Measurements from ENCODE around the gene TMEM236. TPM values are rescaled to one million over a fixed set of nuclear protein-coding genes. Genes with fewer than 3 reads are reported as not detected.

The TMEM236 gene
- total RNA-seq, 3 donors from 2014 or later: 0.03 to 0.11 (median 0.05) TPM

DNA sequence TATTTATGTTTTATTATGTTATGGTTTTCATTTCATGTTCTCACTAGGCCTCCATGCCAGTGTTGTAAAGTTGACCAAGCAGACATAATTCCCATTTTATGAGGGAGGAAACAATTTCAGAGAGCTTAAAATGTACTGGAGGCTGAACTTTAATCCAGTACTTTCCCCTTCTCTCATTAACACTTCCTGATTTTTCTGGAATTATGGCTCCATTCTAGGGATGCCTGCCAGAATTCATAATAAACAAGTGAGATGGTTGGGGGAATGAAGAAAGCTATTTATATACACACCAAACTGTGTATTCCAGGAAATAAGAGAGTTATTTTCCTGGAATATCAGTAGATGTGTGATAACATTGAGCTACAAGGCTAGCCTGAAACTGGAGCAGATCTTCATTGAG lies 6.9 kb downstream of the TMEM236 start:
- H3K9me3 Mint-ChIP-seq: no peaks in the 10 kb centered on the region
- no peak overlapping the region for H3K4me3 Mint-ChIP-seq
- ATAC-seq (no peak), DNase-seq (no peak)
- peaks cover 5% of the 10 kb centered on the region for H3K4me1 Mint-ChIP-seq (ENCODE audit: low read depth)
- no peaks in the 10 kb centered on the region for H3K36me3 Mint-ChIP-seq (ENCODE audit: insufficient read depth)
- no peaks in the 10 kb centered on the region for H3K27me3 Mint-ChIP-seq (ENCODE audit: low read depth)

- H3K27me3 Mint-ChIP-seq (ENCODE audit: low read depth): peaks cover 5% of the 10 kb centered on the region
- H3K4me3 Mint-ChIP-seq: no peak overlapping the region
- H3K9me3 Mint-ChIP-seq: peaks cover 6% of the 10 kb centered on the region
- DNase-seq (no peak), ATAC-seq (no peak)
- no peaks in the 10 kb centered on the region for H3K4me1 Mint-ChIP-seq (ENCODE audit: low read depth)
- no peaks in the 10 kb centered on the region for H3K36me3 Mint-ChIP-seq (ENCODE audit: insufficient read depth)
Measured at GRCh38 chr10:17764142-17764541, 12.1 kb downstream of the TMEM236 start.

DNA sequence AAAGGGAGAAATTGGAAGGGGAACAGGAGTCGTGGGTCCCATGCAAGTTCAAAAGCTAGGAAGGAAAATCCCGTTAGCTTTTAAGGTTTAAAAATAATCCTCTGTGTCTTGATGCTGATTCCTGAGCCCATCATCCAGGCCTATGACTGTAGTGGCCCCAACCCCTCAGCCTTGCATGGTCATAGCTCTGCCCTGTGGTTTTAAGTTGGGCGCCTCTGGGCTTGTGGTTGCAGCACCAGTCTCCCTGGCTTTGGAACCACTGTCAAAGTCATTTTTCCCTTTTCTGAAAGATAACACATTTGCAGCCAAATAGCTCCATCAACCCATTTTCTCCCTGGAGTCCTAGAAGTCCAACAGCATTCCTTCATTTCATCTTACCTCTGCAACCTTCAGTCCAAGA lies 13.6 kb downstream of the TMEM236 start:
- Mint-ChIP-seq H3K4me1 (ENCODE audit: low read depth) (no peaks in the 10 kb centered on the region), H3K27me3 (ENCODE audit: low read depth) (peaks cover 5% of the 10 kb centered on the region), H3K9me3 (peaks cover 6% of the 10 kb centered on the region), H3K36me3 (ENCODE audit: insufficient read depth) (no peaks in the 10 kb centered on the region), H3K4me3 (no peak overlapping the region)
- DNase-seq (no peak), ATAC-seq (no peak)

DNA sequence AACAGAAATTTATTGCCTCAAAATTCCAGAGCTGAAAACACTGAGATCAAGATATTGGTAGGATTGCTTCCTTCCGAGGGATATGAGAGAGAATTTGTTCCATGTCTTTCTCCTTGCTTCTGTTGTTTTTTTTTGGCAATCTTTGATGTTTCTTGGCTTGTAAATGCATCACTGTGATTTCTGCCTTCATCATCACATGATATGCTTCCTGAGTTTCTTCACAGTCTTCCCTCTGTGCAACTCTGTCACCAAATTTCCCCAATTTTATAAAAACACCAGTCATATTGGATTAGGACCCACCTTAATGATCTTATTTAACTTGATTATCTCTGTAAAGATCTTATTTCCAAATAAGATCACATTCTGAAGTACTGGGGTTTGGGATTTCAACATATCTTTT lies 14.7 kb downstream of the TMEM236 start:
- no peak for DNase-seq
- H3K4me1 Mint-ChIP-seq (ENCODE audit: low read depth): no peaks in the 10 kb centered on the region
- H3K9me3 Mint-ChIP-seq: peaks cover 6% of the 10 kb centered on the region
- H3K27me3 Mint-ChIP-seq (ENCODE audit: low read depth): peaks cover 5% of the 10 kb centered on the region
- H3K36me3 Mint-ChIP-seq (ENCODE audit: insufficient read depth): no peaks in the 10 kb centered on the region
- ATAC-seq: no peak
- H3K4me3 Mint-ChIP-seq: no peak overlapping the region

- Mint-ChIP-seq H3K27me3 (ENCODE audit: low read depth) (peaks cover 5% of the 10 kb centered on the region), H3K4me3 (no peak overlapping the region), H3K9me3 (peaks cover 6% of the 10 kb centered on the region), H3K4me1 (ENCODE audit: low read depth) (no peaks in the 10 kb centered on the region), H3K36me3 (ENCODE audit: insufficient read depth) (no peaks in the 10 kb centered on the region)
- DNase-seq: no peak
- ATAC-seq: no peak
Measured at GRCh38 chr10:17768496-17768895, 16.5 kb downstream of the TMEM236 start.

- H3K9me3 Mint-ChIP-seq: peaks cover 6% of the 10 kb centered on the region
- H3K4me1 Mint-ChIP-seq (ENCODE audit: low read depth): no peaks in the 10 kb centered on the region
- no peak overlapping the region for H3K4me3 Mint-ChIP-seq
- H3K27me3 Mint-ChIP-seq (ENCODE audit: low read depth): peaks cover 5% of the 10 kb centered on the region
- no peaks in the 10 kb centered on the region for H3K36me3 Mint-ChIP-seq (ENCODE audit: insufficient read depth)
- ATAC-seq (no peak), DNase-seq (no peak)
Measured at GRCh38 chr10:17768957-17769356, 17.0 kb downstream of the TMEM236 start.

- peaks cover 4% of the 10 kb centered on the region for H3K27me3 Mint-ChIP-seq (ENCODE audit: low read depth)
- no peaks in the 10 kb centered on the region for H3K36me3 Mint-ChIP-seq (ENCODE audit: insufficient read depth)
- H3K9me3 Mint-ChIP-seq: peaks cover 5% of the 10 kb centered on the region
- ATAC-seq (no peak), DNase-seq (no peak)
- H3K4me3 Mint-ChIP-seq: no peak overlapping the region
- H3K4me1 Mint-ChIP-seq (ENCODE audit: low read depth): no peaks in the 10 kb centered on the region
Measured at GRCh38 chr10:17771017-17771416, 19.0 kb downstream of the TMEM236 start.

DNA sequence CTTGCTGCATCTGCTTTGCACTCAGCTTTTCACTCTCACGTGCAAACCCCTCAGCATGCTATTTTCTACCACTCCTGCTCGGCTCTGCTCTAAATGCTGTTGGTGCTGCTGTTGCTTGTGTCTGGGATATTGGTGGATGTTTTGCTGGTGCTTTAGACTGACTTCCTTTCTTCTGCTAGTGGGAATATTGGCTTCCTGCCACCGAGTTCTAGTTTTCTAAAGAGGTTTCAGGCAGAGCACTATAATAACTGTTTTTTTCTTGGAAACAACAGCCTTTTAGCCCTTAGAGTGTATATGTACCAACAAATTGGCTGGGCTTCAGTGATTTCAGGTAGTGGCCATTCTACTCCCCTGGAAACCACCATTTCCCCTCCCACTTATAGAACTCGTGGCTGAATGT lies 27.8 kb downstream of the TMEM236 start:
- DNase-seq (no peak), ATAC-seq (no peak)
- Mint-ChIP-seq H3K4me1 (ENCODE audit: low read depth) (no peaks in the 10 kb centered on the region), H3K4me3 (no peak overlapping the region), H3K36me3 (ENCODE audit: insufficient read depth) (no peaks in the 10 kb centered on the region), H3K27me3 (ENCODE audit: low read depth) (peaks cover 5% of the 10 kb centered on the region), H3K9me3 (no peaks in the 10 kb centered on the region)

GRCh38 chr10:17780727-17781126 lies 28.7 kb downstream of the TMEM236 start:
- DNase-seq: no peak
- no peaks in the 10 kb centered on the region for H3K4me1 Mint-ChIP-seq (ENCODE audit: low read depth)
- no peaks in the 10 kb centered on the region for H3K36me3 Mint-ChIP-seq (ENCODE audit: insufficient read depth)
- H3K9me3 Mint-ChIP-seq: no peaks in the 10 kb centered on the region
- H3K4me3 Mint-ChIP-seq: no peak overlapping the region
- H3K27me3 Mint-ChIP-seq (ENCODE audit: low read depth): peaks cover 5% of the 10 kb centered on the region
- no peak for ATAC-seq

DNA sequence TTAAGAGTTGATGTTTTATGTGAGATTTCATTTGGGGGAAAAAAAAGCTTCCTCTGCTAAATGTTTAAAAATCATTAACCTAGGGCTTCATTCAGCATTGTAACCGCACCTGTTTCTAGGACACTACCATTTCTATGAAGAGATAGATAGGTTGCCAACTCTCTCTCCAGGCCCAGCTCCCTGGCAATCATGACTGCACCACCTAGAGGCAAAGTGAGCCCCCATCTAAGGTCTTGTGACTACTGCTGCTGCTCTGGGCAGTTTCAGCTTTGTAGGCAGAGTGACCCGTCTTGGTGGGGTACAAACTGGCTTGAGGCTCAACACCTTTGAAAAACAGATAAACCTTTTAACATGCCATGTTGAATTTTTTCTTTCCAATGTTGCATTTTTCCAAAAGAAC lies 29.9 kb downstream of the TMEM236 start:
- ATAC-seq (no peak), DNase-seq (no peak)
- Mint-ChIP-seq H3K27me3 (ENCODE audit: low read depth) (peaks cover 5% of the 10 kb centered on the region), H3K4me1 (ENCODE audit: low read depth) (no peaks in the 10 kb centered on the region), H3K36me3 (ENCODE audit: insufficient read depth) (no peaks in the 10 kb centered on the region), H3K4me3 (no peak overlapping the region), H3K9me3 (no peaks in the 10 kb centered on the region)

DNA sequence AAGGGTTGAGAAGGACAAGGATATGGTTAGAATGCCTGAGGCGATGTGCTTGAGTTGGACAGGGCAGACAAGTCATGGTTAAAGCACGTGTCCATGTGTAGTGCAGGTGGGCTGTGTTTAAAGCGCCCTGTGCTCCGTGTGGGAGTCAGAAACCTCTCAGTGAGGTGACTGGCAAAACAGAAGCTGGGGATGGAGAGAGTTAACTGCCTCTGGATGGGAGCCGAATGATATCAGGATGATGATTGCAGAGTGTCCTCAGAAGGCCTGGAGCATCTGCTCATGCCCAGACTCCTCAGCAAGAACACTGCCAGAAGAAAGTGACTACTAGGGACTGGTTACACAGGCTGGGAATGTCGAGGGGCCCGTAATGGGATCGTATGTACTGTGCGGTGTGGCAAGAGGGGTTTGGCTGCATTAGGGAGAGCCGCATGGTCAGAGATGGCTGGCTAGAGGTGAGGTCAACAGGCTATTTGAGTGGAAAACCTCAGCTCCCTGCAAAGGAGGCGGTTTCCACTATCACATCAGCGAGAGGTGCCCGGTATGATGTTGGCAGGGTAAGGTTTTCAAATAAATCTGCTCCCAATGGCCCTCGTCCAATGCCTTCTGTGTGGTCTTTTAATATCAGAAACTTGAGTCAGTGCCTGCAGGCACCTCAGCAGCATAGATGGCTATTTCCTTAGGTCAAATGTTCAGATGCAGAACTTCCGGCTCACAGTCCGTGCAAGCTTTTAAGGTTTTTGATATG lies 31.1 kb downstream of the TMEM236 start:
- Mint-ChIP-seq H3K4me3 (no peak overlapping the region), H3K9me3 (no peaks in the 10 kb centered on the region), H3K27me3 (ENCODE audit: low read depth) (peaks cover 7% of the 10 kb centered on the region), H3K4me1 (ENCODE audit: low read depth) (no peaks in the 10 kb centered on the region), H3K36me3 (ENCODE audit: insufficient read depth) (no peaks in the 10 kb centered on the region)
- ATAC-seq (no peak), DNase-seq (no peak)

- ATAC-seq (no peak), DNase-seq (no peak)
- Mint-ChIP-seq H3K4me1 (ENCODE audit: low read depth) (no peaks in the 10 kb centered on the region), H3K27me3 (ENCODE audit: low read depth) (peaks cover 7% of the 10 kb centered on the region), H3K36me3 (ENCODE audit: insufficient read depth) (no peaks in the 10 kb centered on the region), H3K9me3 (no peaks in the 10 kb centered on the region), H3K4me3 (no peak overlapping the region)
Measured at GRCh38 chr10:17783751-17784150, 31.8 kb downstream of the TMEM236 start.

- Mint-ChIP-seq H3K36me3 (ENCODE audit: insufficient read depth) (no peaks in the 10 kb centered on the region), H3K4me1 (ENCODE audit: low read depth) (no peaks in the 10 kb centered on the region), H3K4me3 (no peak overlapping the region), H3K27me3 (ENCODE audit: low read depth) (peaks cover 7% of the 10 kb centered on the region), H3K9me3 (no peaks in the 10 kb centered on the region)
- no peak for ATAC-seq
- DNase-seq: no peak
Measured at GRCh38 chr10:17784688-17785087, 32.7 kb downstream of the TMEM236 start.

DNA sequence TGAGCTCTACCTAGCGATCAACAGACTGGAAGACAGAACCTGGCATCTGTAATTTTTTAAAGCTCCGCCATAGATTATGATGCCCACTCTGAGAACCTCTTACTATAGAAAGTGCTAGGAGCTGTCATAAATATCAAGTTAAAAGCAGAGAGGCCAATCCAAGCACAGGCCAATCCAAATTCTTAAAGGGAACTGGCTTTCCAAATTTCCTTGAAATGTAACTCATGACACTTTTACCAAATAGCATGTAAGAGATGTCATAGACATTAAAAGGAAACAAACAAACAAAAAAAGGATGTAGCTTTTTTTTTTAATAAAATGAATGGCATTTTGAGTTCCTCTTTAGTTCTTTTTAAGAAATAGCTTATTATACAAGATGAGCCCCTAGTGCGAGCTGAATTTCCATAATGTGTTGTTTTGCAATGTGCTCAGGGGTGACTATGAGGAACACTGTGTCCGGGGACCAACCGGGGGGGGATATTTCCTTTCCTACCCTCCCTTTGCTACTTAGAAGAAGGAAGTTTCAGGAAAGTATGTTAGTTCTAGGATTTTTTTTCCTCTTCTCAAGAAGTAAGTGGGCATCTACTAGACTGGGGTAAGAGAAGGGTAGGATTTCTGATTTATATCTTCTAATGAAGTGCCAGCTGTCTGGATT lies 33.4 kb downstream of the TMEM236 start:
- no peaks in the 10 kb centered on the region for H3K36me3 Mint-ChIP-seq (ENCODE audit: insufficient read depth)
- H3K9me3 Mint-ChIP-seq: no peaks in the 10 kb centered on the region
- ATAC-seq: no peak
- no peak for DNase-seq
- peaks cover 7% of the 10 kb centered on the region for H3K27me3 Mint-ChIP-seq (ENCODE audit: low read depth)
- H3K4me3 Mint-ChIP-seq: no peak overlapping the region
- H3K4me1 Mint-ChIP-seq (ENCODE audit: low read depth): no peaks in the 10 kb centered on the region
